RWPE1 (cell line): ENCODE data around the gene ULK4.

Experiments
- CTCF ChIA-PET: fragments of 350-600 bp; sonication (Branson Sonifier 250); formaldehyde crosslinking; extraction: SDS; loops from one replicate; lab custom pipeline; 2021; lab: Yijun Ruan, JAX
- POLR2A ChIA-PET: fragments of 400-600 bp; formaldehyde crosslinking; extraction: SDS; loops from one replicate; lab custom pipeline; 2020; ENCODE audit warnings: antibody characterized with exemption; ENCODE audit not compliant: low non-redundant PET; lab: Yijun Ruan, JAX
- DNase-seq: peaks from one replicate; pipeline ENCODE4 v3.0.0; 2012; ENCODE audit warnings: low spot score
- H3K27ac ChIP-seq: fragments of 450-650 bp; 2 replicates; pipeline ENCODE4 v1.5.1; 2017
- CTCF ChIP-seq: fragments of 450-650 bp; conservative IDR thresholded peaks from 2 replicates; pipeline ENCODE4 v1.5.1; 2017; ENCODE audit warnings: low read depth, mild to moderate bottlenecking

The ULK4 gene

GRCh38 chr3:41315126-41315525 is 646.8 kb downstream of the ULK4 start:
- ChIA-PET CTCF (no interaction called here), POLR2A (no interaction called here)
- H3K27ac ChIP-seq, result no peak overlapping the region
- DNase-seq, result no peak
- TF ChIP-seq CTCF, result no peak

- H3K27ac ChIP-seq, result no peak overlapping the region
- POLR2A ChIA-PET, result no interaction called here
- TF ChIP-seq CTCF, result no peak
- DNase-seq, result no peak
- CTCF ChIA-PET, result interaction anchor here (0.6 kb wide), 1 partner anchor 310 kb away, joined by 3 read pairs; no protein-coding TSS in a partner anchor
These were observed 653.8 kb downstream of the ULK4 start for GRCh38 chr3:41308119-41308518.

- no peak for DNase-seq
- ChIA-PET CTCF (no interaction called here), POLR2A (no interaction called here)
- H3K27ac ChIP-seq, result no peak overlapping the region
- no peak for TF ChIP-seq CTCF
These were observed 654.8 kb downstream of the ULK4 start for GRCh38 chr3:41307065-41307464.

- no peak for TF ChIP-seq CTCF
- ChIA-PET CTCF (no interaction called here), POLR2A (no interaction called here)
- DNase-seq, result no peak
- H3K27ac ChIP-seq, result no peak overlapping the region
These were observed 657.3 kb downstream of the ULK4 start for GRCh38 chr3:41304593-41304992.

- no peak for DNase-seq
- no peak overlapping the region for H3K27ac ChIP-seq
- POLR2A ChIA-PET, result no interaction called here
- CTCF ChIA-PET, result no interaction called here
- TF ChIP-seq CTCF, result no peak
These were observed 659.6 kb downstream of the ULK4 start for GRCh38 chr3:41302295-41302694.

- no peak overlapping the region for H3K27ac ChIP-seq
- ChIA-PET POLR2A (no interaction called here), CTCF (no interaction called here)
- no peak for DNase-seq
- no peak for TF ChIP-seq CTCF
These were observed 660.4 kb downstream of the ULK4 start for GRCh38 chr3:41301548-41301947.

- DNase-seq, result no peak
- CTCF ChIA-PET, result no interaction called here
- no peak overlapping the region for H3K27ac ChIP-seq
- POLR2A ChIA-PET, result no interaction called here
- TF ChIP-seq CTCF, result no peak
These were observed 662.9 kb downstream of the ULK4 start for GRCh38 chr3:41299036-41299435.
